ENCODE data around the gene UNC45A.
"Not testable (repeated sequence)": the region's sequence is repeated elsewhere in the genome, so short reads cannot be mapped to it uniquely, and the experiment has no call there.

Gene UNC45A

DNA sequence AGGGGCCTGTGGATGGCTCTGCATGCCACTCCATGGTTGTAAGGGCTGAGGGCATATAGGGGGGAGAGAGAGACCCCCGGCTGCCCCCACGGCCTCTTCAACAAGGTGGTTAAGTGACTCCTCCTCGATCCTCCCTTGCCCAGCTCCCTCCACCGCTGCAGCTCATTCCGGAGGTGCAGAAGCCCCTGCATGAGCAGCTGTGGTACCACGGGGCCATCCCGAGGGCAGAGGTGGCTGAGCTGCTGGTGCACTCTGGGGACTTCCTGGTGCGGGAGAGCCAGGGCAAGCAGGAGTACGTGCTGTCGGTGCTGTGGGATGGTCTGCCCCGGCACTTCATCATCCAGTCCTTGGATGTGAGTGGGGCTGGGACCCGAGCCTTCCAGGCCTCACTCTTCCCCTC, 44.2 kb upstream of the UNC45A start:
- H3K9ac ChIP-seq (ENCODE audit: insufficient read length), result no peak overlapping the region

GRCh38 chr15:90891346-90891949, 43.6 kb upstream of the UNC45A start:
- no peak for DNase-seq (ENCODE audit: low read depth, low spot score)
- Histone ChIP-seq H3K9ac (ENCODE audit: insufficient read length) (no peak overlapping the region), H3K27ac (no peak overlapping the region), H3K9me3 (ENCODE audit: low read depth, low read length) (no peaks in the 10 kb centered on the region), H3K36me3 (ENCODE audit: insufficient read depth, low read length) (no peaks in the 10 kb centered on the region), H3K4me3 (no peak overlapping the region)
- no peak for TF ChIP-seq FOXP2 (optimal IDR thresholded peaks at IDR 0.05; ENCODE audit: control extremely low read depth, extremely low read length, insufficient read depth)
- no peak for TF ChIP-seq EZH2 (IDR thresholded peaks at IDR 0.05)
- TF ChIP-seq POLR2AphosphoS5 (IDR thresholded peaks at IDR 0.05; ENCODE audit: borderline replicate concordance, low read depth, low read length), result no peak

More for the DNA sequence above, 44.2 kb upstream of the UNC45A start:
- no peak for TF ChIP-seq EZH2 (IDR thresholded peaks at IDR 0.05)
- TF ChIP-seq FOXP2 (optimal IDR thresholded peaks at IDR 0.05; ENCODE audit: control extremely low read depth, extremely low read length, insufficient read depth), result no peak
- TF ChIP-seq POLR2AphosphoS5 (IDR thresholded peaks at IDR 0.05; ENCODE audit: borderline replicate concordance, low read depth, low read length), result no peak
- no peak overlapping the region for H3K27ac ChIP-seq
- no peaks in the 10 kb centered on the region for H3K36me3 ChIP-seq (ENCODE audit: insufficient read depth, low read length)
- H3K9me3 ChIP-seq (ENCODE audit: low read depth, low read length), result no peaks in the 10 kb centered on the region
- H3K4me3 ChIP-seq, result no peak overlapping the region
- DNase-seq (ENCODE audit: low read depth, low spot score), result no peak

DNA sequence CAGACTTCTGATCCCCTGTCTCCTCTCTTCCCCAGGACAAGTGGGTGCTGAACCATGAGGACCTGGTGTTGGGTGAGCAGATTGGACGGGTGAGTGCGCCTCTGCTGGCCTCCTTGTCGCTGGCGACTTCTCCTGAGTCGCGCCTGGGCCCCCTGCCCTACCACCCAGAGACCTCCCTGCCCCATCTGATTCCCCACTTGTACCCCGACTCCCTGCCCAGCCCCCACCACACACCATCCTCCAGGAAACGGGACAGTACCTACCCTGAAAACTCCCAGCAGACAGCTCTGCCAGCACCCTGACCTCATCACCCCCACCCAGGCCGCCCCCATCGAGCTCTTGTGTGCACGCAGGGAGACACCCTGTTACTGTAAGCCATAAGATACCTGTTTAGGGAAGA, 43.1 kb upstream of the UNC45A start:
- no peaks in the 10 kb centered on the region for H3K36me3 ChIP-seq (ENCODE audit: insufficient read depth, low read length)

GRCh38 chr15:90892498-90893174, 42.4 kb upstream of the UNC45A start:
- no peaks in the 10 kb centered on the region for H3K36me3 ChIP-seq (ENCODE audit: insufficient read depth, low read length)
- no peak overlapping the region for H3K9ac ChIP-seq (ENCODE audit: insufficient read length)
- TF ChIP-seq POLR2AphosphoS5 (IDR thresholded peaks at IDR 0.05; ENCODE audit: borderline replicate concordance, low read depth, low read length) (no peak), FOXP2 (optimal IDR thresholded peaks at IDR 0.05; ENCODE audit: control extremely low read depth, extremely low read length, insufficient read depth) (no peak), EZH2 (IDR thresholded peaks at IDR 0.05) (no peak)
- H3K27ac ChIP-seq, result no peak overlapping the region
- DNase-seq (ENCODE audit: low read depth, low spot score), result no peak
- no peak overlapping the region for H3K4me3 ChIP-seq
- H3K9me3 ChIP-seq (ENCODE audit: low read depth, low read length), result no peaks in the 10 kb centered on the region

More for the DNA sequence above, 43.1 kb upstream of the UNC45A start:
- no peaks in the 10 kb centered on the region for H3K9me3 ChIP-seq (ENCODE audit: low read depth, low read length)
- DNase-seq (ENCODE audit: low read depth, low spot score), result no peak
- no peak overlapping the region for H3K9ac ChIP-seq (ENCODE audit: insufficient read length)
- no peak overlapping the region for H3K27ac ChIP-seq
- H3K4me3 ChIP-seq, result no peak overlapping the region
- TF ChIP-seq EZH2 (IDR thresholded peaks at IDR 0.05) (no peak), FOXP2 (optimal IDR thresholded peaks at IDR 0.05; ENCODE audit: control extremely low read depth, extremely low read length, insufficient read depth) (no peak), POLR2AphosphoS5 (IDR thresholded peaks at IDR 0.05; ENCODE audit: borderline replicate concordance, low read depth, low read length) (no peak)

GRCh38 chr15:90893175-90894090, 41.7 kb upstream of the UNC45A start:
- no peak for DNase-seq (ENCODE audit: low read depth, low spot score)
- no peaks in the 10 kb centered on the region for H3K36me3 ChIP-seq (ENCODE audit: insufficient read depth, low read length)
- TF ChIP-seq POLR2AphosphoS5 (IDR thresholded peaks at IDR 0.05; ENCODE audit: borderline replicate concordance, low read depth, low read length), result no peak
- TF ChIP-seq EZH2 (IDR thresholded peaks at IDR 0.05), result no peak
- no peak for TF ChIP-seq FOXP2 (optimal IDR thresholded peaks at IDR 0.05; ENCODE audit: control extremely low read depth, extremely low read length, insufficient read depth)

GRCh38 chr15:90895571-90896117, 39.4 kb upstream of the UNC45A start:
- H3K4me3 ChIP-seq, result no peak overlapping the region
- TF ChIP-seq FOXP2 (optimal IDR thresholded peaks at IDR 0.05; ENCODE audit: control extremely low read depth, extremely low read length, insufficient read depth), result no peak
- no peak overlapping the region for H3K9ac ChIP-seq (ENCODE audit: insufficient read length)
- no peak overlapping the region for H3K27ac ChIP-seq
- H3K9me3 ChIP-seq (ENCODE audit: low read depth, low read length), result no peaks in the 10 kb centered on the region
- no peaks in the 10 kb centered on the region for H3K36me3 ChIP-seq (ENCODE audit: insufficient read depth, low read length)
- no peak for DNase-seq (ENCODE audit: low read depth, low spot score)

More at GRCh38 chr15:90893175-90894090, 41.7 kb upstream of the UNC45A start:
- H3K4me3 ChIP-seq, result no peak overlapping the region
- no peaks in the 10 kb centered on the region for H3K9me3 ChIP-seq (ENCODE audit: low read depth, low read length)
- no peak overlapping the region for H3K9ac ChIP-seq (ENCODE audit: insufficient read length)
- H3K27ac ChIP-seq, result no peak overlapping the region

DNA sequence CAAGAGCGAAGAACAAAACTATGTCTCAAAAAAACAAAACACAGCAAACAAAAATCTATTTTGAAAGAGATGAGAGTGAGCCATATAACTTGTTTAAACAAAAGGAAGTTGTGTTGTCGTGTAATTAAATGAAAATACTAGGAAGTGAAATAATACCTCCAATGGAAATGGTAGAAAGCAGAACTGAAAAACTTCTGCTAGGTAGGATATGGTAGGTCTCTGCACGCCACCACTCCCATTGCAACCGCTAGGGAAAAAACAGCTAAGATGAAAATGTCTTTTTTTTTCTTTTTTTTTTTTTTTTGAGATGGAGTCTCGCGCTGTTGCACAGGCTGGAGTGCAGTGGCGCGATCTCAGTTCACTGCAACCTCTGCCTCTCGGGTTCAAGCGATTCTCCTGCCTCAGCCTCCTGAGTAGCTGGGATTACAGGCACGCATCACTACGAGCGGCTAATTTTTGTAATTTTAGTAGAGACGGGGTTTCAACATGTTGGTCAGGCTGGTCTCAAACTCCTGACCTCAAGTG, 37.9 kb upstream of the UNC45A start:
- H3K36me3 ChIP-seq (ENCODE audit: insufficient read depth, low read length); DNase-seq (ENCODE audit: low read depth, low spot score); H3K9ac ChIP-seq (ENCODE audit: insufficient read length); H3K27ac ChIP-seq; H3K4me3 ChIP-seq; H3K9me3 ChIP-seq (ENCODE audit: low read depth, low read length): not testable (repeated sequence)

Data from SK-N-MC (cell line).